ENCODE measurements around the gene DMD. TPM values are rescaled to one million over a fixed set of nuclear protein-coding genes. Genes with fewer than 3 reads are reported as not detected.

DMD gene
- total RNA-seq, 4 donors from 2014 or later, result 18.7 to 69.5 (median 38.5) TPM

GRCh38 chrX:31981546-31982062 lies 1229.7 kb downstream of the DMD start:
- no peak for DNase-seq (ENCODE audit: low spot score in 2 of 2)
- Histone ChIP-seq H3K36me3 (no peaks in the 10 kb centered on the region), H3K27me3 (no peaks in the 10 kb centered on the region), H3K4me3 (no peak overlapping the region), H3K4me1 (no peaks in the 10 kb centered on the region), H3K9me3 (no peaks in the 10 kb centered on the region), H3K27ac (no peak overlapping the region)
- WGBS, result 56% methylated on average over 7 of the region's 7 CpGs
- no peak for TF ChIP-seq EP300 (IDR thresholded peaks at IDR 0.05)
- no peak for TF ChIP-seq POLR2AphosphoS5 (IDR thresholded peaks at IDR 0.05)
- no peak for TF ChIP-seq POLR2A (IDR thresholded peaks at IDR 0.05)
- TF ChIP-seq CTCF (IDR thresholded peaks at IDR 0.05), result no peak

GRCh38 chrX:31969714-31970113 lies 1241.6 kb downstream of the DMD start:
- WGBS, result 85% methylated on average over 5 of the region's 5 CpGs
- Histone ChIP-seq H3K27me3 (no peaks in the 10 kb centered on the region), H3K9me3 (no peaks in the 10 kb centered on the region), H3K27ac (no peak overlapping the region), H3K4me1 (no peaks in the 10 kb centered on the region), H3K36me3 (no peaks in the 10 kb centered on the region), H3K4me3 (no peak overlapping the region)
- no peak for DNase-seq (ENCODE audit: low spot score in 2 of 2)
- TF ChIP-seq POLR2AphosphoS5 (IDR thresholded peaks at IDR 0.05) (no peak), EP300 (IDR thresholded peaks at IDR 0.05) (no peak), CTCF (IDR thresholded peaks at IDR 0.05) (no peak), POLR2A (IDR thresholded peaks at IDR 0.05) (no peak)

- Histone ChIP-seq H3K4me3 (no peak overlapping the region), H3K27me3 (no peaks in the 10 kb centered on the region), H3K4me1 (no peaks in the 10 kb centered on the region), H3K27ac (no peak overlapping the region), H3K36me3 (no peaks in the 10 kb centered on the region), H3K9me3 (no peaks in the 10 kb centered on the region)
- WGBS, result 73% methylated on average over 1 of the region's 1 CpG
- DNase-seq (ENCODE audit: low spot score in 2 of 2), result no peak
- no peak for TF ChIP-seq EP300 (IDR thresholded peaks at IDR 0.05)
- no peak for TF ChIP-seq POLR2A (IDR thresholded peaks at IDR 0.05)
- no peak for TF ChIP-seq POLR2AphosphoS5 (IDR thresholded peaks at IDR 0.05)
- TF ChIP-seq CTCF (IDR thresholded peaks at IDR 0.05), result no peak
Measured at GRCh38 chrX:31962256-31962655, 1249.1 kb downstream of the DMD start.

GRCh38 chrX:31934842-31935370 lies 1276.4 kb downstream of the DMD start:
- H3K27me3 ChIP-seq, result no peaks in the 10 kb centered on the region
- H3K4me1 ChIP-seq, result no peaks in the 10 kb centered on the region
- no peak overlapping the region for H3K27ac ChIP-seq
- WGBS, result 68% methylated on average over 5 of the region's 5 CpGs
- no peaks in the 10 kb centered on the region for H3K9me3 ChIP-seq
- DNase-seq (ENCODE audit: low spot score in 2 of 2), result no peak
- no peak overlapping the region for H3K4me3 ChIP-seq
- TF ChIP-seq EP300 (IDR thresholded peaks at IDR 0.05) (no peak), POLR2AphosphoS5 (IDR thresholded peaks at IDR 0.05) (no peak), CTCF (IDR thresholded peaks at IDR 0.05) (no peak), POLR2A (IDR thresholded peaks at IDR 0.05) (no peak)
- no peaks in the 10 kb centered on the region for H3K36me3 ChIP-seq

- 63% methylated on average over 3 of the region's 3 CpGs for WGBS
- no peak for DNase-seq (ENCODE audit: low spot score in 2 of 2)
- no peaks in the 10 kb centered on the region for H3K36me3 ChIP-seq
- no peaks in the 10 kb centered on the region for H3K27me3 ChIP-seq
- H3K9me3 ChIP-seq, result no peaks in the 10 kb centered on the region
- no peak overlapping the region for H3K27ac ChIP-seq
- no peak overlapping the region for H3K4me3 ChIP-seq
- H3K4me1 ChIP-seq, result no peaks in the 10 kb centered on the region
- TF ChIP-seq POLR2A (IDR thresholded peaks at IDR 0.05) (no peak), POLR2AphosphoS5 (IDR thresholded peaks at IDR 0.05) (no peak), CTCF (IDR thresholded peaks at IDR 0.05) (no peak), EP300 (IDR thresholded peaks at IDR 0.05) (no peak)
Measured at GRCh38 chrX:31934015-31934414, 1277.3 kb downstream of the DMD start.
